Neural progenitor cell (in vitro differentiated cells): Measurements from ENCODE around the gene CERS3. TPM values are rescaled to one million over a fixed set of nuclear protein-coding genes. Genes with fewer than 3 reads are reported as not detected.

Experiments used
- DNase-seq: peaks from one replicate; pipeline ENCODE4 v3.0.0-alpha.2; 2016; ENCODE audit warnings: low spot score
- H2AFZ ChIP-seq: fragments of 200-600 bp; sonication (generic); replicated peaks from 2 replicates; pipeline ENCODE4 v1.6.1; 2016; ENCODE audit warnings: antibody characterized with exemption
- H3F3A ChIP-seq: fragments of 200-600 bp; sonication (generic); 2 replicates; pipeline ENCODE4 v1.6.1; 2016; ENCODE audit warnings: antibody characterized with exemption, low read depth
- H3K27ac ChIP-seq: fragments of 200-600 bp; sonication (generic); 2 replicates; pipeline ENCODE4 v1.5.1; 2016; ENCODE audit warnings: mild to moderate bottlenecking
- H3K27me3 ChIP-seq: fragments of 200-600 bp; sonication (generic); 2 replicates; pipeline ENCODE4 v1.6.1; 2016; ENCODE audit warnings: mild to moderate bottlenecking, moderate library complexity
- H3K36me3 ChIP-seq: fragments of 200-600 bp; sonication (generic); 2 replicates; pipeline ENCODE4 v1.5.1; 2016
- H3K4me1 ChIP-seq: fragments of 200-600 bp; sonication (generic); 2 replicates; pipeline ENCODE4 v1.6.1; 2016; ENCODE audit warnings: mixed run types
- H3K4me2 ChIP-seq: fragments of 200-600 bp; sonication (generic); 2 replicates; pipeline ENCODE4 v1.6.1; 2016
- H3K4me3 ChIP-seq: fragments of 200-600 bp; sonication (generic); 2 replicates; pipeline ENCODE4 v1.5.1; 2016
- H3K79me2 ChIP-seq: fragments of 200-600 bp; sonication (generic); 2 replicates; pipeline ENCODE4 v1.6.1; 2016; ENCODE audit warnings: low read depth
- H3K9ac ChIP-seq: fragments of 200-600 bp; sonication (generic); 2 replicates; pipeline ENCODE4 v1.6.1; 2016
- H3K9me3 ChIP-seq: fragments of 200-600 bp; sonication (generic); 2 replicates; pipeline ENCODE4 v1.5.1; 2016; ENCODE audit warnings: low read depth
- H4K20me1 ChIP-seq: fragments of 200-600 bp; sonication (generic); 2 replicates; pipeline ENCODE4 v1.6.1; 2016; ENCODE audit warnings: low read depth
- H3K27ac Mint-ChIP-seq: 3 replicates; pipeline ENCODE4 v1.8.0; 2021; ENCODE audit warnings: mixed read lengths
- H3K27me3 Mint-ChIP-seq: 2 replicates; pipeline ENCODE4 v1.8.0; 2022; ENCODE audit warnings: low read depth, mild to moderate bottlenecking, inconsistent platforms, moderate library complexity, mixed read lengths; ENCODE audit not compliant: insufficient read depth
- H3K36me3 Mint-ChIP-seq: 3 replicates; pipeline ENCODE4 v1.8.0; 2021; ENCODE audit warnings: mixed read lengths
- H3K4me1 Mint-ChIP-seq: 3 replicates; pipeline ENCODE4 v1.8.0; 2021; ENCODE audit warnings: mixed read lengths
- H3K4me3 Mint-ChIP-seq: 3 replicates; pipeline ENCODE4 v1.8.0; 2021; ENCODE audit warnings: mild to moderate bottlenecking, moderate library complexity, mixed read lengths
- H3K9me3 Mint-ChIP-seq: 3 replicates; pipeline ENCODE4 v1.8.0; 2020; ENCODE audit warnings: mixed read lengths
- CTCF ChIP-seq: fragments of 200-600 bp; sonication (generic); IDR thresholded peaks from 2 replicates; pipeline ENCODE4 v1.5.1; 2017; ENCODE audit warnings: antibody characterized with exemption, mild to moderate bottlenecking
- EZH2 ChIP-seq: fragments of 200-600 bp; sonication (generic); IDR thresholded peaks from 2 replicates; pipeline ENCODE4 v1.6.1; 2017; ENCODE audit warnings: antibody characterized with exemption, mild to moderate bottlenecking, moderate library complexity
- EZH2phosphoT487 ChIP-seq: fragments of 200-600 bp; sonication (generic); IDR thresholded peaks from 2 replicates; pipeline ENCODE4 v1.6.1; 2017; ENCODE audit warnings: antibody characterized with exemption
- total RNA-seq: library from RNA; depleted of rRNA; stranded (reverse); fragments of >200 nt; gene quantifications from 2 replicates; pipeline ENCODE4 v1.2.3, GENCODE V29; 2015; ENCODE audit warnings: low replicate concordance

CERS3 gene
- total RNA-seq, 1 donor from 2014 or later: not detected

DNA sequence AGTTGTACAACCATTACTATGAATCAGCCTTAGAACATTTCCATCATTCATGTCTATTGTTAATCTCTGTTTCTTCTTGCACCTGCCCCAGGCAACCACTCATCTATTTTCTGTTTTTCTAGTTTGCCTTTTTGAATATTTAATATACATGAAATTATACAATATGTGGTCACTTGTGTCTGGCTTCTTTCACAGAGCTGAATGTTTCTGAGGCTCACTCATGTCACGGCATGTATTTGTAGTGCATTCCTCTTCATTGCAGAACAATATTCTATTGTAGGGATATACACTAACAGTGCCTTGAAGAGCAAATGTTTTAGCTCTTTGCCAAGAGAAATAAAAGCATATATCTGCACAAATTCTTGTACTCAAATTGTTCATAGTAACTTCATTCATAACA is 32.9 kb downstream of the CERS3 start:
- Histone ChIP-seq H3K36me3 (no peaks in the 10 kb centered on the region), H2AFZ (no peak overlapping the region), H3K4me2 (no peak overlapping the region), H3K27ac (no peak overlapping the region), H3K9me3 (no peaks in the 10 kb centered on the region), H3K9ac (no peak overlapping the region), H3K4me3 (no peak overlapping the region), H3K79me2 (no peaks in the 10 kb centered on the region), H3K27me3 (peaks cover 5% of the 10 kb centered on the region), H4K20me1 (no peaks in the 10 kb centered on the region), H3F3A (no peaks in the 10 kb centered on the region), H3K4me1 (no peaks in the 10 kb centered on the region)
- no peak overlapping the region for H3K4me3 Mint-ChIP-seq
- no peak for TF ChIP-seq EZH2phosphoT487
- TF ChIP-seq EZH2: no peak
- no peak for TF ChIP-seq CTCF
- no peaks in the 10 kb centered on the region for H3K27me3 Mint-ChIP-seq
- H3K36me3 Mint-ChIP-seq: no peaks in the 10 kb centered on the region
- no peaks in the 10 kb centered on the region for H3K4me1 Mint-ChIP-seq
- no peak for DNase-seq
- H3K27ac Mint-ChIP-seq: no peak overlapping the region
- H3K9me3 Mint-ChIP-seq: no peaks in the 10 kb centered on the region

GRCh38 chr15:100493213-100493612 is 35.5 kb downstream of the CERS3 start:
- no peaks in the 10 kb centered on the region for H3K4me1 ChIP-seq
- TF ChIP-seq EZH2phosphoT487 (no peak), CTCF (no peak), EZH2 (no peak)
- no peak overlapping the region for H2AFZ ChIP-seq
- no peaks in the 10 kb centered on the region for H3K36me3 ChIP-seq
- H3K27me3 ChIP-seq: no peaks in the 10 kb centered on the region
- H4K20me1 ChIP-seq: no peaks in the 10 kb centered on the region
- no peak overlapping the region for H3K27ac ChIP-seq
- DNase-seq: no peak
- H3F3A ChIP-seq: no peaks in the 10 kb centered on the region
- H3K9ac ChIP-seq: no peak overlapping the region
- no peaks in the 10 kb centered on the region for H3K4me1 Mint-ChIP-seq
- H3K4me3 ChIP-seq: no peak overlapping the region
- no peaks in the 10 kb centered on the region for H3K9me3 ChIP-seq
- H3K79me2 ChIP-seq: no peaks in the 10 kb centered on the region
- H3K27me3 Mint-ChIP-seq: no peaks in the 10 kb centered on the region
- no peak overlapping the region for H3K4me2 ChIP-seq
- no peaks in the 10 kb centered on the region for H3K36me3 Mint-ChIP-seq
- H3K9me3 Mint-ChIP-seq: no peaks in the 10 kb centered on the region
- H3K27ac Mint-ChIP-seq: no peak overlapping the region
- no peak overlapping the region for H3K4me3 Mint-ChIP-seq

GRCh38 chr15:100484443-100484842 is 44.3 kb downstream of the CERS3 start:
- no peak overlapping the region for H3K4me3 ChIP-seq
- H3K4me1 ChIP-seq: no peaks in the 10 kb centered on the region
- Mint-ChIP-seq H3K36me3 (no peaks in the 10 kb centered on the region), H3K4me1 (no peaks in the 10 kb centered on the region), H3K27ac (no peak overlapping the region), H3K27me3 (no peaks in the 10 kb centered on the region), H3K9me3 (no peaks in the 10 kb centered on the region), H3K4me3 (no peak overlapping the region)
- TF ChIP-seq EZH2phosphoT487 (no peak), EZH2 (no peak)
- no peaks in the 10 kb centered on the region for H3F3A ChIP-seq
- H4K20me1 ChIP-seq: no peaks in the 10 kb centered on the region
- no peaks in the 10 kb centered on the region for H3K79me2 ChIP-seq
- no peak overlapping the region for H3K4me2 ChIP-seq
- H3K36me3 ChIP-seq: no peaks in the 10 kb centered on the region
- no peak overlapping the region for H2AFZ ChIP-seq
- no peak overlapping the region for H3K9ac ChIP-seq
- H3K9me3 ChIP-seq: no peaks in the 10 kb centered on the region
- no peak overlapping the region for H3K27ac ChIP-seq
- no peak for DNase-seq
- H3K27me3 ChIP-seq: no peaks in the 10 kb centered on the region

- H2AFZ ChIP-seq: no peak overlapping the region
- H3F3A ChIP-seq: no peaks in the 10 kb centered on the region
- H4K20me1 ChIP-seq: no peaks in the 10 kb centered on the region
- no peaks in the 10 kb centered on the region for H3K36me3 Mint-ChIP-seq
- no peak for DNase-seq
- H3K4me1 ChIP-seq: no peaks in the 10 kb centered on the region
- H3K36me3 ChIP-seq: no peaks in the 10 kb centered on the region
- H3K4me3 ChIP-seq: no peak overlapping the region
- no peak for TF ChIP-seq EZH2phosphoT487
- no peak for TF ChIP-seq EZH2
- TF ChIP-seq CTCF: no peak
- no peaks in the 10 kb centered on the region for H3K4me1 Mint-ChIP-seq
- H3K4me2 ChIP-seq: no peak overlapping the region
- H3K79me2 ChIP-seq: no peaks in the 10 kb centered on the region
- H3K9me3 ChIP-seq: no peaks in the 10 kb centered on the region
- H3K9ac ChIP-seq: no peak overlapping the region
- H3K27ac Mint-ChIP-seq: no peak overlapping the region
- no peak overlapping the region for H3K4me3 Mint-ChIP-seq
- H3K27me3 ChIP-seq: no peaks in the 10 kb centered on the region
- peaks cover 8% of the 10 kb centered on the region for H3K9me3 Mint-ChIP-seq
- no peak overlapping the region for H3K27ac ChIP-seq
- H3K27me3 Mint-ChIP-seq: no peaks in the 10 kb centered on the region
Observed at GRCh38 chr15:100483370-100483769, 45.4 kb downstream of the CERS3 start.
